ENCODE measurements around the gene GRK1. TPM values are rescaled to one million over a fixed set of nuclear protein-coding genes. Genes with fewer than 3 reads are reported as not detected.
A peak's percentile ranks its signal among the peaks of the same experiment; 100 is the strongest.

Gene GRK1
- total and polyA plus RNA-seq, 2 of the 13 experiments (the other 11 are each of a cell fraction or from before 2014, with no cell fraction given): 0.07 to 0.12 TPM

GRCh38 chr13:113661509-113661908, 5.5 kb upstream of the GRK1 start (continued):
- TF ChIP-seq ZNF503 (CRISPR knock-in tag; IDR thresholded peaks at IDR 0.05) (no peak), BHLHE40 (IDR thresholded peaks at IDR 0.05; ENCODE audit: low read length) (no peak), KDM5A (IDR thresholded peaks at IDR 0.05; ENCODE audit: borderline replicate concordance, low read length) (no peak), ZNF34 (CRISPR knock-in tag; IDR thresholded peaks at IDR 0.05; ENCODE audit: borderline replicate concordance) (no peak)

- Histone ChIP-seq H3K36me3 (replicated peaks in 1 of 2; ENCODE audit: control insufficient read depth in 1 of 2, insufficient read depth in 2 of 2, low read length in 2 of 2) (no peaks in the 10 kb centered on the region), H3K4me2 (ENCODE audit: low read depth, low read length) (no peak overlapping the region), H2AFZ (ENCODE audit: low read length) (no peak overlapping the region), H3K9me3 (ENCODE audit: low read length) (no peaks in the 10 kb centered on the region), H4K20me1 (ENCODE audit: insufficient read depth, low read length) (no peaks in the 10 kb centered on the region), H3K4me3 (replicated peaks in 1 of 3; ENCODE audit: insufficient read depth in 1 of 3, low read depth in 2 of 3, low read length in 3 of 3) (no peak overlapping the region), H3K79me2 (ENCODE audit: insufficient read depth, low read length) (no peaks in the 10 kb centered on the region), H3K27ac (ENCODE audit: extremely low read length, insufficient read depth, low read length) (no peak overlapping the region), H3K4me1 (ENCODE audit: insufficient read depth, low read length) (peaks cover 9% of the 10 kb centered on the region), H3K27me3 (ENCODE audit: control insufficient read depth in 1 of 2, insufficient read depth in 2 of 2, low read length in 2 of 2) (peaks cover 2 to 44% of the 10 kb centered on the region in 2 experiments; a peak in 3 of 5 replicates), H3K9ac (ENCODE audit: insufficient read depth, low read depth, low read length) (no peak overlapping the region)
- in situ Hi-C loops (cut with HindIII; ENCODE audit: extremely low pct_ligation_motif_present, low pct_unique_long_range_greater_than_20kb) (no loop called here), intact Hi-C loops (cut with micrococcal nuclease; ENCODE audit: unreplicated experiment) (no loop called here)
- CTCF ChIA-PET (ENCODE audit: low intra/inter-chr PET ratio, low total read pairs): no interaction called here
- no peak for DNase-seq (ENCODE audit: low spot score)
- ATAC-seq: peak; percentile 25; the same call in 2 of the 3 replicates
- 34% methylated on average over 14 of the region's 15 CpGs for WGBS (ENCODE audit: low lambda C conversion rate)
- TF ChIP-seq CENPBD1 (CRISPR knock-in tag; IDR thresholded peaks at IDR 0.05; ENCODE audit: borderline replicate concordance, low read depth): no peak
- no peak for TF ChIP-seq ZNF34 (CRISPR knock-in tag; IDR thresholded peaks at IDR 0.05; ENCODE audit: borderline replicate concordance)
- TF ChIP-seq FOSL1 (CRISPR knock-in tag; IDR thresholded peaks at IDR 0.05; ENCODE audit: borderline replicate concordance): no peak
- TF ChIP-seq TSC22D2 (CRISPR knock-in tag; IDR thresholded peaks at IDR 0.05; ENCODE audit: borderline replicate concordance): no peak
- TF ChIP-seq RFXANK (CRISPR knock-in tag; IDR thresholded peaks at IDR 0.05): no peak
- TF ChIP-seq ZNF629 (CRISPR knock-in tag; conservative IDR thresholded peaks at IDR 0.05): no peak
- no peak for TF ChIP-seq RFXAP (CRISPR knock-in tag; IDR thresholded peaks at IDR 0.05; ENCODE audit: borderline replicate concordance)
- TF ChIP-seq IKZF1 (IDR thresholded peaks at IDR 0.05): no peak
- TF ChIP-seq ZFY (CRISPR knock-in tag; IDR thresholded peaks at IDR 0.05): no peak
- no peak for TF ChIP-seq MEF2D (CRISPR knock-in tag; IDR thresholded peaks at IDR 0.05)
- no peak for TF ChIP-seq ISL2 (CRISPR knock-in tag; IDR thresholded peaks at IDR 0.05)
- TF ChIP-seq SIN3A (IDR thresholded peaks at IDR 0.05; ENCODE audit: borderline replicate concordance, low read depth, low read length): no peak
- no peak for TF ChIP-seq NFYC (CRISPR knock-in tag; IDR thresholded peaks at IDR 0.05)
- TF ChIP-seq RFX1 (IDR thresholded peaks at IDR 0.05): no peak
- POLR2A ChIA-PET: no interaction called here
- FAIRE-seq: no peak
- no TSS peak for BruUV-seq (replicated peaks)
Measured at GRCh38 chr13:113663934-113664333, 3.1 kb upstream of the GRK1 start.

All from HepG2 (cell line).